ENCODE results near the gene PHC3.

DNA sequence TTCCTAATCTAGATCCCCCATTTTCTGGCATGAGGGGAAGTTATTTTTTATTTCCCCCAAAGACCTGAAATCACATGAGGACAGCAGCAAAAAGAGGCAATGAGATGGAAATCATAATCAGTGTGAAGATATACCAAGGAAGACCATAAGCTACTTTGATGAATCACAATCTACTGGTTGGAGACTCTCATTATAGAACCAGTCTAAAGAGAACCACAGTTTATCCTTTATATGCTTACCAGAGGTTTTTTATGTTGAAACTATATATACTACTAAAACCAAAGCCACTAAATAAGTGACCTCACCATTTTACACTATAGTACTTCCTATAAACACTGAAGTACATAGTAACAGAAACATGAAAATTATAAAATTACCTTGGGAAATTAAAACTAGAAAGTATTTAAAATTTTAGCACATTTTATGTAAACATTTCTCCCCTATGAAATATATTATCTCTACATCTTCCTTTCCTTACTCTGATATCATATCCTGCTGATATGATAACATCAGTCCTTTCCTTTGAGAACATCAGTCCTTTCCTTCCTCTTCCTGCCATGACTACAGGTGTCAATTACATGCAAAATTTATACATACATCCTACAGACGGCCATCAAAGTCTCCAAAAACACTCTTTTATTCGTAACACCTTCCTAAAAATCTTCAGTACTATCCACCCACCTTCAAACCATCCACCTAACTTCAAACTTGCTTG is 71.8 kb downstream of the PHC3 start:
- TF ChIP-seq, protein P1, sequence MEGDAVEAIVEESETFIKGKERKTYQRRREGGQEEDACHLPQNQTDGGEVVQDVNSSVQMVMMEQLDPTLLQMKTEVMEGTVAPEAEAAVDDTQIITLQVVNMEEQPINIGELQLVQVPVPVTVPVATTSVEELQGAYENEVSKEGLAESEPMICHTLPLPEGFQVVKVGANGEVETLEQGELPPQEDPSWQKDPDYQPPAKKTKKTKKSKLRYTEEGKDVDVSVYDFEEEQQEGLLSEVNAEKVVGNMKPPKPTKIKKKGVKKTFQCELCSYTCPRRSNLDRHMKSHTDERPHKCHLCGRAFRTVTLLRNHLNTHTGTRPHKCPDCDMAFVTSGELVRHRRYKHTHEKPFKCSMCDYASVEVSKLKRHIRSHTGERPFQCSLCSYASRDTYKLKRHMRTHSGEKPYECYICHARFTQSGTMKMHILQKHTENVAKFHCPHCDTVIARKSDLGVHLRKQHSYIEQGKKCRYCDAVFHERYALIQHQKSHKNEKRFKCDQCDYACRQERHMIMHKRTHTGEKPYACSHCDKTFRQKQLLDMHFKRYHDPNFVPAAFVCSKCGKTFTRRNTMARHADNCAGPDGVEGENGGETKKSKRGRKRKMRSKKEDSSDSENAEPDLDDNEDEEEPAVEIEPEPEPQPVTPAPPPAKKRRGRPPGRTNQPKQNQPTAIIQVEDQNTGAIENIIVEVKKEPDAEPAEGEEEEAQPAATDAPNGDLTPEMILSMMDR (IDR thresholded peaks at IDR 0.05): no peak
- TF ChIP-seq POLR2A (IDR thresholded peaks at IDR 0.05): no peak
